Brain microvascular endothelial cell (primary cell): Measurements from ENCODE around the gene CLSTN2.

Source experiments
- DNase-seq: peaks from one replicate; pipeline ENCODE4 v3.0.0-alpha.2; 2020
- H3K27ac ChIP-seq: fragments of 250-450 bp; sonication (Bioruptor Pico); 2 replicates; pipeline ENCODE4 v1.5.1; 2020; ENCODE audit warnings: mild to moderate bottlenecking, moderate library complexity
- H3K27me3 ChIP-seq: fragments of 250-450 bp; sonication (Bioruptor Pico); replicated peaks from 2 replicates; pipeline ENCODE4 v1.5.1; 2020; ENCODE audit warnings: mild to moderate bottlenecking
- H3K36me3 ChIP-seq: fragments of 250-450 bp; sonication (Bioruptor Pico); replicated peaks from 2 replicates; pipeline ENCODE4 v1.5.1; 2020; ENCODE audit warnings: mild to moderate bottlenecking
- H3K4me3 ChIP-seq: 2 replicates; pipeline ENCODE4 v1.5.1; 2011; ENCODE audit warnings: low read depth, mild to moderate bottlenecking, control low read depth, low read length, moderate library complexity
- in situ Hi-C: cut with HindIII; loops from 2 replicates; pipeline ENCODE4 v1.10.0; 2017; ENCODE audit warnings: low sequenced_read_pairs, low pct_ligation_motif_present
- TF ChIP-seq, protein P1 (sequence below): IDR thresholded peaks from 2 replicates; pipeline ENCODE4 v1.5.1; 2011; ENCODE audit warnings: low read depth, mild to moderate bottlenecking, moderate library complexity, low read length, control low read depth, inconsistent platforms; ENCODE audit errors: missing control alignments

The CLSTN2 gene

GRCh38 chr3:140373234-140373633 lies 438.2 kb downstream of the CLSTN2 start:
- Histone ChIP-seq H3K27ac (no peak overlapping the region), H3K36me3 (no peaks in the 10 kb centered on the region), H3K27me3 (no peaks in the 10 kb centered on the region), H3K4me3 (no peak overlapping the region)
- in situ Hi-C loops: no loop called here
- no peak for DNase-seq
- TF ChIP-seq, protein P1, sequence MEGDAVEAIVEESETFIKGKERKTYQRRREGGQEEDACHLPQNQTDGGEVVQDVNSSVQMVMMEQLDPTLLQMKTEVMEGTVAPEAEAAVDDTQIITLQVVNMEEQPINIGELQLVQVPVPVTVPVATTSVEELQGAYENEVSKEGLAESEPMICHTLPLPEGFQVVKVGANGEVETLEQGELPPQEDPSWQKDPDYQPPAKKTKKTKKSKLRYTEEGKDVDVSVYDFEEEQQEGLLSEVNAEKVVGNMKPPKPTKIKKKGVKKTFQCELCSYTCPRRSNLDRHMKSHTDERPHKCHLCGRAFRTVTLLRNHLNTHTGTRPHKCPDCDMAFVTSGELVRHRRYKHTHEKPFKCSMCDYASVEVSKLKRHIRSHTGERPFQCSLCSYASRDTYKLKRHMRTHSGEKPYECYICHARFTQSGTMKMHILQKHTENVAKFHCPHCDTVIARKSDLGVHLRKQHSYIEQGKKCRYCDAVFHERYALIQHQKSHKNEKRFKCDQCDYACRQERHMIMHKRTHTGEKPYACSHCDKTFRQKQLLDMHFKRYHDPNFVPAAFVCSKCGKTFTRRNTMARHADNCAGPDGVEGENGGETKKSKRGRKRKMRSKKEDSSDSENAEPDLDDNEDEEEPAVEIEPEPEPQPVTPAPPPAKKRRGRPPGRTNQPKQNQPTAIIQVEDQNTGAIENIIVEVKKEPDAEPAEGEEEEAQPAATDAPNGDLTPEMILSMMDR: no peak

DNA sequence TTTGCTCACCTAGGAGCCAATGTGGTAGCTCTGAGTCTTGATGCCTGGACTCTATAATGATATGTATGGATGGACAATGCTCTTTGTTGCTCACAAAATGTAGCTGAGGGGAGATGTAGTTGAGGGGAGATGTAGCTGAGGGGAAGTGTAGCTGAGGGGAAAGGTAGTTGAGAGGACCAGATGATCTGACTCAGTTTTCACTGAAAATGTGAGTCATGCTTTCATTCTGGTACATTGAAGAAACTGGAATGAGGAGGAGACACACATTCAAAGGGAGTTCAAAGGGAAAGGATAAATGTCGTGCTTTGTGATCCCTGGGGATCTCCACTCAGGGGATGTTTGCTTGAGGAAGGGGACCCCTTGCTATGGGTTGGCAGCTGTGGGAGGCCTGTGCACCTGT lies 440.0 kb downstream of the CLSTN2 start:
- in situ Hi-C loops: no loop called here
- Histone ChIP-seq H3K27me3 (no peaks in the 10 kb centered on the region), H3K36me3 (no peaks in the 10 kb centered on the region), H3K4me3 (no peak overlapping the region), H3K27ac (no peak overlapping the region)
- TF ChIP-seq, protein P1: no peak
- no peak for DNase-seq

DNA sequence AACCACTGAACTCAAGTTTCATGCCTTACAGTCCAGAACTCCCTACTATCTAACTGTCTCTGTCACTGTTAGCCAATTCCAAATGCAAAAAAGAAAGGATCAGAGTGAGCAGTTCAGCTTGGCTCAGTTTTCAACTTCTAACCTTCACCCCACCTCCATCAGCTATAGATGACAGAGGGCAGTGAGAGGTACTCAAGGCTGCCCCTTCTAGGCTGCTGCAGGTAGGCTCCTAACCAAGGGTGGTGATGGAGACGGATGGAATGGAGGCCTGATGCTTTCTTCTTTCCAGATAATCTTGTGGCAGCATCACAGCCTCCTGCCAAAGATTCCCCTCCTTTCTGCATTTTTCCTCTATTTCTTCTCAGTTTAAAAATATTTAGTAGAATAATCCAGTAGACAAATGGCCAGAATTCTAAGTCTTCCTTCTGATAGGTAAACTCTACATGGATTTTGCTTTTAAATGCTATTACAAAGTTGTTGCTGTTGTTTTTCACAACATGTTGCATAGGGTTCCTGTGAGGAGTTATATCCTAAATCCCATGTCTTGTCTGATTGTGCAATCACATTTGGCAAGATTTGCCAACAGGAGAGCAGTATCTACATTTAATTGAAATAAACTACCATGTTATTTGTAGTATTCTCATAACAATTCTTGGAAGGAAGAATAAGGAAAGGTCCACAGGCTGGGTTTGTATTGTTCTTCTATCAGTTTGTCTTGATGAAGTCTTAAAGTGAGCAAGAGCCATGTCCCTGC lies 441.3 kb downstream of the CLSTN2 start:
- TF ChIP-seq, protein P1: no peak
- Histone ChIP-seq H3K36me3 (no peaks in the 10 kb centered on the region), H3K4me3 (no peak overlapping the region), H3K27ac (no peak overlapping the region), H3K27me3 (no peaks in the 10 kb centered on the region)
- no peak for DNase-seq
- in situ Hi-C loops: no loop called here

GRCh38 chr3:140377644-140378043 lies 442.7 kb downstream of the CLSTN2 start:
- H3K27ac ChIP-seq: no peak overlapping the region
- TF ChIP-seq, protein P1: no peak
- H3K4me3 ChIP-seq: no peak overlapping the region
- no peaks in the 10 kb centered on the region for H3K27me3 ChIP-seq
- DNase-seq: no peak
- no peaks in the 10 kb centered on the region for H3K36me3 ChIP-seq
- in situ Hi-C loops: no loop called here

DNA sequence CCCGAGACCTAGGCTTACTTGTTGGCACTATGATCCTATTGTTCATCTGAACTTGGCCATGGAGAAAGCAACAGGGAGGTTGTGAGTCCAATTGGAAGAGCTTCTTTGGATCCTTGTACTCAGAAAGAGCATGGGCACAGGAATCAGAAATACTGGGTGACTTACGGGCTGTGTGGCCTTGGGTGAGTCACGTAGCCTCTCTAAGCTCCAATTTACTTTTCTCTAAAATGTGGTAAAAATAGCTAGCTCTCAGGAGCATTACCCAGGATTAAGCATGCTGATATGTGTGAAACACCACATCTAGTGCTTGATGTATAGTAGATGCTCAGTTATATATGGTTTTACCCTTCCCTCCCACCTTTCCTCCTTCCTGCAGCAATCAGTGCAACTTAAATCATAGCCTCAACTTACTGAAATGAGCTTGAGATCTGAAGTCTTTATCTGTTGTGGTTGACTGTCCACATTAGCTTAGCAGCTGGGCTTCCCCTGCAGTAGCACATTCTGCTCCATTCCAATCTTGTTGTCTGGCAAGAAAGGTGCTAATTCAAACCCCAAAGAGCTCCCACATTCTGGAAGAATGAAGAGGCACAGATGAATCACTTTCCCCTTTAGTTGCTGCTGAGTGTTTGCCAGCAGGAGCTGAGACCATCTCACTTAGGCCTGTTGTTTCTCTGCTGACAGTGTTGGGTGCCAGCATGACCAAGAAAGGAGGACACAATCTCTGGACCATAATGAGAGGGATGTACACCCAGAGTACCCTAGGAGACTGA lies 443.8 kb downstream of the CLSTN2 start:
- H3K27me3 ChIP-seq: no peaks in the 10 kb centered on the region
- TF ChIP-seq, protein P1: no peak
- H3K27ac ChIP-seq: no peak overlapping the region
- no peaks in the 10 kb centered on the region for H3K36me3 ChIP-seq
- H3K4me3 ChIP-seq: no peak overlapping the region
- in situ Hi-C loops: no loop called here
- no peak for DNase-seq
